H1 (cell line): ENCODE data around the gene MYORG. TPM values are rescaled to one million over a fixed set of nuclear protein-coding genes. Genes with fewer than 3 reads are reported as not detected.

Experiments used
- CTCF ChIA-PET: fragments of 300-600 bp; sonication (Branson Sonifier 250); formaldehyde crosslinking; loops from one replicate; lab custom pipeline; 2021; ENCODE audit not compliant: partially characterized antibody; lab: Charles Lee
- POLR2A ChIA-PET: fragments of 300-600 bp; sonication (Branson Sonifier 250); formaldehyde crosslinking; loops from one replicate; lab custom pipeline; 2021; ENCODE audit warnings: inconsistent platforms; ENCODE audit not compliant: partially characterized antibody; lab: Charles Lee
- DNase-seq, 2 experiments: peaks; one replicate each; pipeline versions ENCODE4 v3.0.0 to v3.0.0-alpha.2; 2010 to 2022; ENCODE audit warnings: low spot score in 2 of 2, low read depth in 1 of 2, mixed read lengths in 1 of 2
- FAIRE-seq: peaks from 2 replicates; lab custom pipeline; 2011; peaks lifted over from hg19 to GRCh38; lab: Jason Lieb, UNC
- H2AFZ ChIP-seq: 2 replicates; pipeline ENCODE4 v1.8.1; 2012; ENCODE audit warnings: low read length, inconsistent platforms
- H2AK5ac ChIP-seq: 2 replicates; pipeline ENCODE4 v1.6.1; 2013; ENCODE audit warnings: low read depth, low read length
- H2BK120ac ChIP-seq: replicated peaks from 2 replicates; pipeline ENCODE3; 2013; ENCODE audit warnings: low read depth, low read length, inconsistent platforms
- H2BK12ac ChIP-seq: 2 replicates; pipeline ENCODE4 v1.6.1; 2013; ENCODE audit warnings: low read depth, low read length
- H2BK15ac ChIP-seq: 2 replicates; pipeline ENCODE4 v1.6.1; 2013; ENCODE audit warnings: low read length
- H2BK20ac ChIP-seq: 2 replicates; pipeline ENCODE4 v1.6.1; 2013; ENCODE audit warnings: low read length
- H2BK5ac ChIP-seq: 2 replicates; pipeline ENCODE4 v1.6.1; 2013; ENCODE audit warnings: low read depth, low read length
- H3K14ac ChIP-seq: 2 replicates; pipeline ENCODE4 v1.6.1; 2013; ENCODE audit warnings: inconsistent platforms; ENCODE audit not compliant: insufficient read length
- H3K18ac ChIP-seq: 2 replicates; pipeline ENCODE4 v1.6.1; 2013; ENCODE audit warnings: low read length; ENCODE audit errors: extremely low read depth
- H3K23ac ChIP-seq: 2 replicates; pipeline ENCODE4 v1.6.1; 2013; ENCODE audit warnings: inconsistent platforms; ENCODE audit not compliant: insufficient read length
- H3K23me2 ChIP-seq: 2 replicates; pipeline ENCODE4 v1.6.1; 2013; ENCODE audit warnings: low read depth, low read length
- H3K27ac ChIP-seq: 2 replicates; pipeline ENCODE4 v1.6.1; 2011; ENCODE audit warnings: low read depth, low read length, inconsistent platforms
- H3K27me3 ChIP-seq, 4 experiments: replicated peaks in 1 of 4; 1 replicate in 1 of 4; 2 replicates in 3 of 4; pipeline versions ENCODE4 v1.6.1 to v1.8.1; 2011 to 2013; ENCODE audit warnings: low read length in 3 of 4, mild to moderate bottlenecking in 3 of 4, inconsistent platforms in 2 of 4, mixed read lengths in 2 of 4, moderate library complexity in 1 of 4; ENCODE audit not compliant: control insufficient read depth in 3 of 4, insufficient read depth in 3 of 4; ENCODE audit errors: extremely low read depth in 1 of 4
- H3K36me3 ChIP-seq, 4 experiments: 2 replicates each; pipeline versions ENCODE4 v1.6.1 to v1.8.1; 2011 to 2013; ENCODE audit warnings: mild to moderate bottlenecking in 4 of 4, low read length in 3 of 4, moderate library complexity in 2 of 4, control low read depth in 1 of 4, inconsistent platforms in 1 of 4; ENCODE audit not compliant: insufficient read depth in 4 of 4, control insufficient read depth in 2 of 4
- H3K4ac ChIP-seq: replicated peaks from 2 replicates; pipeline ENCODE3; 2013; ENCODE audit warnings: low read length, low read depth, mixed read lengths, inconsistent platforms; ENCODE audit not compliant: insufficient read length
- H3K4me1 ChIP-seq, 4 experiments: replicated peaks in 1 of 4; 1 replicate in 1 of 4; 2 replicates in 3 of 4; pipeline versions ENCODE4 v1.6.1 to v1.8.1; 2011 to 2013; ENCODE audit warnings: low read length in 3 of 4, inconsistent platforms in 2 of 4, mixed read lengths in 1 of 4; ENCODE audit not compliant: insufficient read depth in 4 of 4, control insufficient read depth in 3 of 4
- H3K4me2 ChIP-seq, 2 experiments: 2 replicates each; pipeline versions ENCODE4 v1.6.1 to v1.8.1; 2011 to 2013; ENCODE audit warnings: low read depth in 2 of 2, low read length in 2 of 2, control low read depth in 1 of 2, inconsistent platforms in 1 of 2, mild to moderate bottlenecking in 1 of 2; ENCODE audit not compliant: insufficient read depth in 1 of 2
- H3K4me3 ChIP-seq, 4 experiments: fragments of 200-600, 300-600 bp in 1 of 4; sonication (generic), shearing (Covaris generic), sonication (Bioruptor Twin) in 1 of 4; 2 replicates each; pipeline versions ENCODE4 v1.5.1 to v1.8.1; 2011 to 2016; ENCODE audit warnings: low read length in 4 of 4, low read depth in 3 of 4, control low read depth in 2 of 4, inconsistent platforms in 2 of 4, mild to moderate bottlenecking in 2 of 4, mixed read lengths in 1 of 4, moderate library complexity in 1 of 4; ENCODE audit not compliant: insufficient read depth in 2 of 4; ENCODE audit errors: extremely low read depth in 1 of 4
- H3K56ac ChIP-seq: replicated peaks from 2 replicates; pipeline ENCODE3; 2013; ENCODE audit warnings: low read depth, mild to moderate bottlenecking, mixed read lengths, low read length, inconsistent platforms; ENCODE audit not compliant: insufficient read length
- H3K79me1 ChIP-seq: 2 replicates; pipeline ENCODE4 v1.6.1; 2013; ENCODE audit warnings: low read depth, low read length, control low read depth
- H3K79me2 ChIP-seq, 2 experiments: 2 replicates each; pipeline versions ENCODE4 v1.6.1 to v1.8.1; 2012 to 2013; ENCODE audit warnings: low read length in 2 of 2, mild to moderate bottlenecking in 2 of 2, inconsistent platforms in 1 of 2; ENCODE audit not compliant: insufficient read depth in 2 of 2, control insufficient read depth in 1 of 2
- H3K9ac ChIP-seq, 4 experiments: replicated peaks in 1 of 4; 1 replicate in 1 of 4; 2 replicates in 3 of 4; pipeline versions ENCODE4 v1.6.1 to v1.8.1; 2011 to 2013; ENCODE audit warnings: low read depth in 3 of 4, low read length in 3 of 4, control low read depth in 2 of 4, mild to moderate bottlenecking in 2 of 4, moderate library complexity in 2 of 4, inconsistent platforms in 1 of 4; ENCODE audit errors: extremely low read depth in 1 of 4
- H3K9me3 ChIP-seq, 2 experiments: 2 replicates each; pipeline versions ENCODE4 v1.6.1 to v1.8.1; 2012 to 2013; ENCODE audit warnings: mild to moderate bottlenecking in 2 of 2, moderate library complexity in 2 of 2, control low read depth in 1 of 2, inconsistent platforms in 1 of 2, low read depth in 1 of 2, low read length in 1 of 2, mixed read lengths in 1 of 2; ENCODE audit not compliant: insufficient read depth in 2 of 2
- H4K20me1 ChIP-seq, 2 experiments: replicated peaks in 1 of 2; 2 replicates each; pipeline versions ENCODE3 to v1.8.1; 2011 to 2013; ENCODE audit warnings: inconsistent platforms in 2 of 2, low read length in 2 of 2, mild to moderate bottlenecking in 1 of 2; ENCODE audit not compliant: insufficient read depth in 2 of 2, control insufficient read depth in 1 of 2
- H4K5ac ChIP-seq: 2 replicates; pipeline ENCODE4 v1.6.1; 2013; ENCODE audit warnings: low read length, low read depth, mixed read lengths, inconsistent platforms; ENCODE audit not compliant: insufficient read length
- H4K8ac ChIP-seq: 2 replicates; pipeline ENCODE4 v1.8.0; 2013; ENCODE audit warnings: mild to moderate bottlenecking, moderate library complexity, low read length, inconsistent platforms; ENCODE audit not compliant: insufficient read depth; ENCODE audit errors: extremely low read depth
- H4K91ac ChIP-seq: replicated peaks from 2 replicates; pipeline ENCODE3; 2013; ENCODE audit warnings: low read length, mixed read lengths, inconsistent platforms; ENCODE audit not compliant: insufficient read length
- CBX5 ChIP-seq: fragments of 300-800, 300-1000 bp; sonication (generic); IDR thresholded peaks from 2 replicates; pipeline ENCODE4 v1.7.1; 2016; ENCODE audit warnings: antibody characterized with exemption, low read length, low read depth
- CHD2 ChIP-seq: IDR thresholded peaks from 2 replicates; pipeline ENCODE4 v1.6.1; 2012; ENCODE audit warnings: low read length, improper control_type of control experiment
- EP300 ChIP-seq, 2 experiments: IDR thresholded peaks; 1 replicate in 1 of 2; 2 replicates in 1 of 2; pipeline ENCODE4 v1.6.1; 2011 to 2012; ENCODE audit warnings: low read depth in 2 of 2, low read length in 2 of 2, mild to moderate bottlenecking in 2 of 2, borderline replicate concordance in 1 of 2, inconsistent platforms in 1 of 2, moderate library complexity in 1 of 2
- FOSL1 ChIP-seq: IDR thresholded peaks from 2 replicates; pipeline ENCODE4 v1.6.1; 2011; ENCODE audit warnings: mild to moderate bottlenecking, low read depth, low read length, moderate library complexity; ENCODE audit not compliant: insufficient read depth
- KDM4A ChIP-seq: IDR thresholded peaks from one replicate; pipeline ENCODE4 v1.7.1; 2012; ENCODE audit warnings: low read depth, mild to moderate bottlenecking, moderate library complexity, low read length, inconsistent platforms; ENCODE audit not compliant: severe bottlenecking
- KDM5A ChIP-seq: fragments of 200-600 bp; IDR thresholded peaks from 2 replicates; pipeline ENCODE4 v1.7.1; 2012; ENCODE audit warnings: mild to moderate bottlenecking, low read length, inconsistent platforms, mixed read lengths
- MAFK ChIP-seq: IDR thresholded peaks from 2 replicates; pipeline ENCODE4 v1.6.1; 2012; ENCODE audit warnings: low read depth, mild to moderate bottlenecking, improper control_type of control experiment, low read length
- NRF1 ChIP-seq: IDR thresholded peaks from 2 replicates; pipeline ENCODE4 v1.6.1; 2011; ENCODE audit warnings: mild to moderate bottlenecking, low read depth, low read length, improper control_type of control experiment
- RBBP5 ChIP-seq: IDR thresholded peaks from 2 replicates; pipeline ENCODE4 v1.7.1; 2012; ENCODE audit warnings: low read depth, mild to moderate bottlenecking, inconsistent platforms, low read length, moderate library complexity, borderline replicate concordance
- SIRT6 ChIP-seq: IDR thresholded peaks from one replicate; pipeline ENCODE4 v1.7.1; 2012; ENCODE audit warnings: low read length, inconsistent platforms
- TAF1 ChIP-seq: IDR thresholded peaks from 2 replicates; pipeline ENCODE4 v1.6.1; 2011; ENCODE audit warnings: mild to moderate bottlenecking, low read depth, low read length
- ZNF274 ChIP-seq: IDR thresholded peaks from 2 replicates; pipeline ENCODE4 v1.7.0; 2012; ENCODE audit warnings: low read length, borderline replicate concordance; ENCODE audit errors: extremely low read depth
- WGBS, 2 experiments: shearing (Covaris generic) in 1 of 2; methylation state at CpG; one replicate each; pipeline versions ENCODE4 v1.1.6 to v1.1.7; 2013 to 2015; ENCODE audit warnings: low lambda C conversion rate in 2 of 2, mixed read lengths in 2 of 2, inconsistent platforms in 1 of 2, low coverage in 1 of 2, missing lambda C conversion rate in 1 of 2; ENCODE audit not compliant: insufficient replicate concordance in 2 of 2, insufficient coverage in 1 of 2, insufficient read length in 1 of 2; ENCODE audit errors: extremely low coverage in 1 of 2, missing lambda C conversion rate in 1 of 2; 5-methylcytosine and 5-hydroxymethylcytosine counted together
- polyA plus RNA-seq, 7 experiments: library from polyadenylated mRNA; depleted of rRNA in 3 of 7; stranded (reverse) in 5 of 7; unstranded in 2 of 7; fragments of >200 nt in 5 of 7; fragments of 200-250 nt in 2 of 7; gene quantifications; 1 replicate in 5 of 7; 2 replicates in 1 of 7; 4 replicates in 1 of 7; pipeline versions ENCODE4 v1.2.1 to v1.2.3, GENCODE V29; 2011 to 2013; ENCODE audit warnings: missing spikeins in 2 of 7, mixed read lengths in 2 of 7
- total RNA-seq: library from RNA; stranded (reverse); fragmentation: NEBNext Ultra II Directional; extraction: Animal tissue kit (Norgen Biotek cat#: 25700); gene quantifications from 2 replicates; pipeline ENCODE4 v1.2.1, GENCODE V29; 2021

MYORG gene
- total and polyA plus RNA-seq, 2 of the 8 experiments (the other 6 are each of a cell fraction or from before 2014, with no cell fraction given) = 1.2 to 5.9 TPM

DNA sequence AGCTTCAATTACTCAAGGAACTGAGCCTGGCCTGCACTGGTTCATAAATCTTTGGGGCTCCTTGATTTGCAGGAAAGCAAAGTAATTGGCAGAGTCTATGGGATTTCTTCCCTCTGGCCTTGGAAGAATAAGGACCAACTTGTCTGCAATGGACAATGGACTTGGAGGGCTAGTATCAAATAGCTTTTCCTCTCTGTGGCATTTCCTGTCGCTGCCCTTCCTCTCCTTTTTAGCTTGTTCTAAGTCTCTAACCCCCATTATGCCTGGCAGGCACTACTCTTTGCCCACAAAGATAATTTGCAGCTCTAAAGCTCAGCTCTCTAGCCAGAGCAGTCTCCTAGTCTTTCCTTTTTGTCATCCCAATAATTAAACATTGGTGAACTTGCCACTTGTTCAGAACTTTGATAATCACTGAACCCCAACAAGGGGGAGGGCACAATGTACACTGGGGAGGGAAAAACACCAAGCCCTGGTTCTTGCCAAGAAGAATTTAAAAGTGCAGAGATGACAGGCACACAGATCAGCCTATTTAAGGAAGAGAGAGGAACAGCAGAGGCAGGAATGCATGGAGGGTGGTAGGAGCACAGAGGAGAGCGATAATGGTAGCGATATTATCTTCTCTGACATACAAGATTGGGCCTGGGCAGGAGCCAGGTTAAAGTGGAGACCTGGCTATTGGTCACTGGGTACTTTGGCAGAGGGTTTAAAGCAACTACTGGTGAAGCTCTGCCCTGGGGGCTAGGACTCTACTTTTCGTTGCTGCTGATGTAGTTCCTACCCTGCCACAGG, 43.2 kb upstream of the MYORG start:
- H2BK15ac ChIP-seq = no peak overlapping the region
- POLR2A ChIA-PET = no interaction called here
- no peak overlapping the region for H2BK120ac ChIP-seq
- no peak overlapping the region for H2AK5ac ChIP-seq
- no peak overlapping the region for H4K8ac ChIP-seq
- H3K36me3 ChIP-seq = no peaks in the 10 kb centered on the region
- H3K56ac ChIP-seq = no peak overlapping the region
- no peak overlapping the region for H3K4me2 ChIP-seq
- H2BK20ac ChIP-seq = no peak overlapping the region
- H3K23ac ChIP-seq = no peak overlapping the region
- H3K23me2 ChIP-seq = no peaks in the 10 kb centered on the region
- H3K14ac ChIP-seq = no peak overlapping the region
- TF ChIP-seq RBBP5 (no peak), CHD2 (no peak), MAFK (no peak), FOSL1 (no peak), EP300 (IDR thresholded peaks at IDR 0.05; ENCODE audit: borderline replicate concordance in 1 of 2, low read depth in 2 of 2, low read length in 2 of 2) (no peak), ZNF274 (no peak), KDM5A (no peak), KDM4A (no peak), TAF1 (no peak), SIRT6 (no peak), CBX5 (no peak), NRF1 (no peak)
- DNase-seq (no peak), FAIRE-seq (no peak)
- H3K27ac ChIP-seq = no peak overlapping the region
- H3K4ac ChIP-seq = no peak overlapping the region
- no peaks in the 10 kb centered on the region for H3K79me1 ChIP-seq
- no peak overlapping the region; the same call in 1 of the 2 replicates for H2BK12ac ChIP-seq
- no peaks in the 10 kb centered on the region for H3K4me1 ChIP-seq
- no peaks in the 10 kb centered on the region for H3K9me3 ChIP-seq
- CTCF ChIA-PET = interaction anchor here (0.6 to 2.8 kb wide), 10 partner anchors 8 to 193 kb away, joined by 3 to 19 read pairs (median 3); no protein-coding TSS in a partner anchor
- H3K27me3 ChIP-seq = no peaks in the 10 kb centered on the region; a peak in 1 of 7 replicates
- H3K18ac ChIP-seq = no peak overlapping the region
- peaks cover 2 to 5% of the 10 kb centered on the region in 2 experiments for H4K20me1 ChIP-seq
- no peak overlapping the region for H2AFZ ChIP-seq
- H3K9ac ChIP-seq = no peak overlapping the region
- no peaks in the 10 kb centered on the region for H3K79me2 ChIP-seq
- H4K5ac ChIP-seq = no peak overlapping the region
- H2BK5ac ChIP-seq = no peak overlapping the region
- 66% methylated on average over 4 of the region's 4 CpGs; no CpG with 5 or more reads in 1 of the 2 experiments for WGBS, 2 experiments
- no peak overlapping the region for H4K91ac ChIP-seq
- H3K4me3 ChIP-seq = no peak overlapping the region
